Adrenal gland (tissue), 12 donors: ENCODE results near the gene CCDC172. TPM values are rescaled to one million over a fixed set of nuclear protein-coding genes. Genes with fewer than 3 reads are reported as not detected.

Experiments used
- DNase-seq, 7 donors: peaks; one replicate each; pipeline ENCODE4 v3.0.0-alpha.2; 2019 to 2020
- H3K27ac ChIP-seq, 5 donors: fragments of 200-600 bp; sonication (generic) in 4 of 5; 1 replicate in 3 of 5; 2 replicates in 2 of 5; pipeline versions ENCODE4 v1.5.1 to v1.8.0; 2016 to 2020; ENCODE audit warnings: mild to moderate bottlenecking in 1 of 5
- H3K27me3 ChIP-seq: fragments of 200-600 bp; 2 replicates; pipeline ENCODE4 v1.8.0; 2021
- H3K36me3 ChIP-seq, 2 donors: fragments of 200-600 bp; replicated peaks in 1 of 2; 1 replicate in 1 of 2; 2 replicates in 1 of 2; pipeline versions ENCODE4 v1.5.1 to v1.8.0; 2018 to 2022
- H3K4me1 ChIP-seq, 2 donors: fragments of 200-600 bp; replicated peaks in 1 of 2; 1 replicate in 1 of 2; 2 replicates in 1 of 2; pipeline versions ENCODE4 v1.5.1 to v1.8.0; 2018 to 2021
- H3K4me3 ChIP-seq, 4 donors: fragments of 200-600 bp; sonication (generic) in 3 of 4; one replicate each; pipeline ENCODE4 v1.5.1; 2016 to 2018
- H3K9me3 ChIP-seq, 3 donors: fragments of 200-600 bp; sonication (generic) in 1 of 3; replicated peaks in 1 of 3; 1 replicate in 2 of 3; 2 replicates in 1 of 3; pipeline versions ENCODE4 v1.5.1 to v1.8.0; 2016 to 2021
- POLR2A ChIP-seq, 2 donors: fragments of 450-650 bp; IDR thresholded peaks; one replicate each; pipeline ENCODE4 v1.6.1; 2017; ENCODE audit warnings: antibody characterized with exemption in 2 of 2, mild to moderate bottlenecking in 2 of 2, moderate library complexity in 1 of 2
- WGBS, 4 donors: extraction: QIAGEN DNeasy Blood & Tissue Kit in 2 of 4; methylation state at CpG; one replicate each; pipeline versions ENCODE4 v1.1.5 to v1.1.7; 2013 to 2017; 5-methylcytosine and 5-hydroxymethylcytosine counted together
- intact Hi-C, 2 donors: fragments of 100-400 bp; cut with DNase I; formaldehyde crosslinking; loops; one replicate each; pipeline versions ENCODE4 v1.14.1 to v1.15.0; 2022 to 2023
- polyA plus RNA-seq, 3 donors: library from polyadenylated mRNA; stranded (reverse); fragments of 200-250 nt in 2 of 3; fragments of 350-450 nt in 1 of 3; fragmentation: Illumina TruSeq in 1 of 3; extraction: RNeasy Lipid Tissue Mini Kit (QIAGEN cat#74804) in 1 of 3; gene quantifications; one replicate each; pipeline ENCODE4 v1.2.3, GENCODE V29; 2013 to 2014
- total RNA-seq, 9 donors: library from RNA; depleted of rRNA in 4 of 9; stranded (reverse); fragments of >200 nt in 4 of 9; fragments of 120-200 nt in 1 of 9; fragmentation: NEBNext Ultra II Directional in 1 of 9; extraction: Animal tissue kit (Norgen Biotek cat#: 25700) in 1 of 9; gene quantifications; one replicate each; pipeline versions ENCODE4 v1.1.0 to v1.2.4, GENCODE V29; 2013 to 2023
- TF ChIP-seq, protein P1 (sequence below), 6 experiments: fragments of 450-650 bp in 4 of 6; fragments of 200-600 bp in 2 of 6; sonication (generic) in 1 of 6; IDR thresholded peaks; 1 replicate in 5 of 6; 2 replicates in 1 of 6; pipeline versions ENCODE4 v1.5.1 to v1.8.0; 2016 to 2021; ENCODE audit warnings: antibody characterized with exemption in 6 of 6, mild to moderate bottlenecking in 2 of 6, moderate library complexity in 1 of 6
- donor health status: healthy with polysubstance abuse.
- donor health status: Bipolar disorder and iron deficiency.
- donor health status: DM: yes; HTN: yes; CAD: no.
- donor health status: DM: no; HTN: no; CAD: no.
- donor health status: DM: no; HTN: no; CAD: no.
- donor health status: DM: yes; HTN: yes; CAD: no.

The CCDC172 gene
- total and polyA plus RNA-seq, 12 donors: 0.16 to 1.5 TPM; not detected in 10

DNA sequence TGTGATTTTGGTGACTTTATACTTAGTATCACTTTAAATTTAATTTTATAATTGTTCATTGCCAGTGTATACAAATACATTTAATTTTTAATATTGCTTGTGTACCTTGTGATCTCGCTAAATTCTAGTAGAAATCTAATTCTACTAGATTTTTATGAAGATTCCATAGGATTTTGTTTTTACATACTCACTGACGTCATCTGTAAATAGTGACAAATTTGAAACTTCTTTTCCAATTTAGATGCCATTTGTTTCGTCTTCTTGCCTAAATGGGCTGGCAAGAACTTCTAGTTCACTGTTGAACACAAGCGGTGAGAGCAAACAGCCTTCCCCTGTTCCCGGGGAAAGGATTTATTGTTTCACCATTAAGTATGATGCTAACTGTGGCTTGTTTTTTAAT lies 86.1 kb downstream of the CCDC172 start:
- no peaks in the 10 kb centered on the region for H3K4me1 ChIP-seq
- no peaks in the 10 kb centered on the region for H3K27me3 ChIP-seq
- H3K27ac ChIP-seq: no peak overlapping the region
- DNase-seq: no peak
- no peak overlapping the region for H3K4me3 ChIP-seq
- H3K9me3 ChIP-seq: no peaks in the 10 kb centered on the region
- TF ChIP-seq, protein P1, sequence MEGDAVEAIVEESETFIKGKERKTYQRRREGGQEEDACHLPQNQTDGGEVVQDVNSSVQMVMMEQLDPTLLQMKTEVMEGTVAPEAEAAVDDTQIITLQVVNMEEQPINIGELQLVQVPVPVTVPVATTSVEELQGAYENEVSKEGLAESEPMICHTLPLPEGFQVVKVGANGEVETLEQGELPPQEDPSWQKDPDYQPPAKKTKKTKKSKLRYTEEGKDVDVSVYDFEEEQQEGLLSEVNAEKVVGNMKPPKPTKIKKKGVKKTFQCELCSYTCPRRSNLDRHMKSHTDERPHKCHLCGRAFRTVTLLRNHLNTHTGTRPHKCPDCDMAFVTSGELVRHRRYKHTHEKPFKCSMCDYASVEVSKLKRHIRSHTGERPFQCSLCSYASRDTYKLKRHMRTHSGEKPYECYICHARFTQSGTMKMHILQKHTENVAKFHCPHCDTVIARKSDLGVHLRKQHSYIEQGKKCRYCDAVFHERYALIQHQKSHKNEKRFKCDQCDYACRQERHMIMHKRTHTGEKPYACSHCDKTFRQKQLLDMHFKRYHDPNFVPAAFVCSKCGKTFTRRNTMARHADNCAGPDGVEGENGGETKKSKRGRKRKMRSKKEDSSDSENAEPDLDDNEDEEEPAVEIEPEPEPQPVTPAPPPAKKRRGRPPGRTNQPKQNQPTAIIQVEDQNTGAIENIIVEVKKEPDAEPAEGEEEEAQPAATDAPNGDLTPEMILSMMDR (IDR thresholded peaks at IDR 0.05): no peak
- no peak for TF ChIP-seq POLR2A (IDR thresholded peaks at IDR 0.05)
- H3K36me3 ChIP-seq: no peaks in the 10 kb centered on the region
- intact Hi-C loops: no loop called here
- 75 to 84% (median 80%) methylated on average over 5 of the region's 5 CpGs for WGBS, 4 donors

- H3K36me3 ChIP-seq: no peaks in the 10 kb centered on the region
- DNase-seq: no peak
- no peak overlapping the region for H3K4me3 ChIP-seq
- intact Hi-C loops: no loop called here
- H3K4me1 ChIP-seq: peaks cover 0 to 6% of the 10 kb centered on the region in 2 donors
- 51 to 70% (median 59%) methylated on average over 2 of the region's 2 CpGs for WGBS, 4 donors
- no peaks in the 10 kb centered on the region for H3K9me3 ChIP-seq
- TF ChIP-seq, protein P1 (IDR thresholded peaks at IDR 0.05): no peak
- TF ChIP-seq POLR2A (IDR thresholded peaks at IDR 0.05): no peak
- no peaks in the 10 kb centered on the region for H3K27me3 ChIP-seq
- no peak overlapping the region for H3K27ac ChIP-seq
These were observed 93.6 kb downstream of the CCDC172 start for GRCh38 chr10:116417821-116418220.

GRCh38 chr10:116418389-116418788 lies 94.1 kb downstream of the CCDC172 start:
- Histone ChIP-seq H3K4me1 (peaks cover 0 to 6% of the 10 kb centered on the region in 2 donors), H3K9me3 (no peaks in the 10 kb centered on the region), H3K36me3 (no peaks in the 10 kb centered on the region), H3K27ac (no peak overlapping the region), H3K27me3 (no peaks in the 10 kb centered on the region), H3K4me3 (no peak overlapping the region)
- DNase-seq: no peak
- WGBS, 4 donors: 79 to 100% (median 85%) methylated on average over 1 of the region's 1 CpG
- no peak for TF ChIP-seq POLR2A (IDR thresholded peaks at IDR 0.05)
- intact Hi-C loops: no loop called here

GRCh38 chr10:116421815-116422214 lies 97.6 kb downstream of the CCDC172 start:
- H3K36me3 ChIP-seq: no peaks in the 10 kb centered on the region
- no peak for DNase-seq
- H3K9me3 ChIP-seq: no peaks in the 10 kb centered on the region
- no peak overlapping the region for H3K4me3 ChIP-seq
- intact Hi-C loops: no loop called here
- H3K27ac ChIP-seq: no peak overlapping the region
- H3K4me1 ChIP-seq: peaks cover 0 to 6% of the 10 kb centered on the region in 2 donors
- no peaks in the 10 kb centered on the region for H3K27me3 ChIP-seq
- 88 to 100% (median 95%) methylated on average over 1 of the region's 1 CpG for WGBS, 4 donors
- no peak for TF ChIP-seq POLR2A (IDR thresholded peaks at IDR 0.05)
- TF ChIP-seq, protein P1 (IDR thresholded peaks at IDR 0.05): no peak

DNA sequence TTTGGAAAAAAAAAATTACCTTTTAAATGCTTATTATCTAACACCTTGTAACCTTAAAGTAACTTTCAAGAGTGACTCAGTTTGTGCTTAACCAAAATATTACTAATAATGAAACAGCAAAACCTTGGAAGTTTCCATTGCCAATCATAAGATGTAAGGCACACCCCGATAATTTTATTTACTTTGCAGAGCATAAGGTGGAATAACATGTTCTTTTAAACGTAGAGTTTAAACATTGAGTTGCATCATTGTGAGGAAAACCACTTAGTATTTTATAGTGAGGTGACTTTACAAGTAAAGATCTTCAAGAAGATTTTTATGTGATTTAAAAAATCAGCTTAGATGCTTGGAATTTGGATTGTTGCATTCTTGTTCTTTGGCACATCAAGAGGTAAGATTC lies 103.4 kb downstream of the CCDC172 start, which contains the start of gene PNLIPRP3:
Gene PNLIPRP3 (plus strand): TSS at position 177 of the 400 bp plus-strand sequence. CDS start 166 bp downstream, at position 343.
- intact Hi-C loops: no loop called here

More for the DNA sequence above, 103.4 kb downstream of the CCDC172 start, which contains the start of gene PNLIPRP3:
- H3K4me1 ChIP-seq: no peaks in the 10 kb centered on the region
- no peak for DNase-seq
- no peak within 1 kb of the TSS for H3K27ac ChIP-seq
- no peaks in the 10 kb centered on the region for H3K36me3 ChIP-seq
- TF ChIP-seq, protein P1 (IDR thresholded peaks at IDR 0.05): no peak
- TF ChIP-seq POLR2A (IDR thresholded peaks at IDR 0.05): no peak
- WGBS, 4 donors: 66 to 77% (median 71%) methylated on average over 2 of the region's 2 CpGs
- no peak within 1 kb of the TSS for H3K4me3 ChIP-seq
- H3K9me3 ChIP-seq: no peaks in the 10 kb centered on the region
- H3K27me3 ChIP-seq: no peaks in the 10 kb centered on the region
